Measurements from ENCODE around the gene LRRC51. TPM values are rescaled to one million over a fixed set of nuclear protein-coding genes. Genes with fewer than 3 reads are reported as not detected.
A peak's percentile ranks its signal among the peaks of the same experiment; 100 is the strongest.

Gene LRRC51
- total and polyA plus RNA-seq, 7 donors: 3.2 to 14.8 (median 7.3) TPM

DNA sequence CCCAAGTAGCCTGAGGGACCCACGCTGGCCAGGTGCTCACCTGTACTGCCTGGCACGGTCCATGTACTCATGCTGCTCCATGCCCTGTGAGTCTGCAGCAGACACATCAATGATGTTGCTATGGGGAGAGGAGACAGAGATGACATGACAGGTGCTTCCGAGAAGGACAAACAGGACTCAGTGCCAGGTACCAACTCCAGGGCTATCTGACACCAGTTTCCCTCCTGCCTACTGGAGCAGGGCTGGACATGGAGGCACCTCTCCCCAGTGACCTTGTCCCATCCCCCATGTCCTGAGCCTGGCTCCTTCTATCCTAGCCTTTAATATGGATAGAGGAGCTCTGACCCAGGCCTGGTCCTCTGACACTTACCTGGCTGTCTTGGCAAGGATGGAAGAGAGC is 18.1 kb downstream of the LRRC51 start:
- intact Hi-C loops (cut with DNase I): no loop called here
- 93 to 97% methylated on average over 3 of the region's 3 CpGs for WGBS, 2 donors
- TF ChIP-seq, protein P1, sequence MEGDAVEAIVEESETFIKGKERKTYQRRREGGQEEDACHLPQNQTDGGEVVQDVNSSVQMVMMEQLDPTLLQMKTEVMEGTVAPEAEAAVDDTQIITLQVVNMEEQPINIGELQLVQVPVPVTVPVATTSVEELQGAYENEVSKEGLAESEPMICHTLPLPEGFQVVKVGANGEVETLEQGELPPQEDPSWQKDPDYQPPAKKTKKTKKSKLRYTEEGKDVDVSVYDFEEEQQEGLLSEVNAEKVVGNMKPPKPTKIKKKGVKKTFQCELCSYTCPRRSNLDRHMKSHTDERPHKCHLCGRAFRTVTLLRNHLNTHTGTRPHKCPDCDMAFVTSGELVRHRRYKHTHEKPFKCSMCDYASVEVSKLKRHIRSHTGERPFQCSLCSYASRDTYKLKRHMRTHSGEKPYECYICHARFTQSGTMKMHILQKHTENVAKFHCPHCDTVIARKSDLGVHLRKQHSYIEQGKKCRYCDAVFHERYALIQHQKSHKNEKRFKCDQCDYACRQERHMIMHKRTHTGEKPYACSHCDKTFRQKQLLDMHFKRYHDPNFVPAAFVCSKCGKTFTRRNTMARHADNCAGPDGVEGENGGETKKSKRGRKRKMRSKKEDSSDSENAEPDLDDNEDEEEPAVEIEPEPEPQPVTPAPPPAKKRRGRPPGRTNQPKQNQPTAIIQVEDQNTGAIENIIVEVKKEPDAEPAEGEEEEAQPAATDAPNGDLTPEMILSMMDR (IDR thresholded peaks at IDR 0.05): no peak
- TF ChIP-seq EP300 (IDR thresholded peaks at IDR 0.05): no peak
- TF ChIP-seq POLR2AphosphoS5 (IDR thresholded peaks at IDR 0.05): no peak
- TF ChIP-seq POLR2A (IDR thresholded peaks at IDR 0.05): no peak

GRCh38 chr11:72100009-72100408 is 19.4 kb downstream of the LRRC51 start:
- no peaks in the 10 kb centered on the region for H3K27me3 ChIP-seq
- no peak for DNase-seq
- H3K9me3 ChIP-seq: no peaks in the 10 kb centered on the region
- intact Hi-C loops (cut with DNase I): no loop called here
- H3K36me3 ChIP-seq: peaks cover 17 to 52% (median 25%) of the 10 kb centered on the region in 4 donors
- TF ChIP-seq, protein P1 (IDR thresholded peaks at IDR 0.05): no peak
- no peak for TF ChIP-seq POLR2A (IDR thresholded peaks at IDR 0.05)
- TF ChIP-seq EP300 (IDR thresholded peaks at IDR 0.05): no peak
- no peak for TF ChIP-seq POLR2AphosphoS5 (IDR thresholded peaks at IDR 0.05)
- no peak overlapping the region for H3K27ac ChIP-seq
- WGBS, 2 donors: 81 to 82% methylated on average over 3 of the region's 3 CpGs
- peaks cover 0 to 41% (median 31%) of the 10 kb centered on the region in 4 donors for H3K4me1 ChIP-seq
- H3K4me3 ChIP-seq: no peak overlapping the region

More for the DNA sequence above, 18.1 kb downstream of the LRRC51 start:
- no peak for DNase-seq
- Histone ChIP-seq H3K36me3 (peaks cover 17 to 60% (median 25%) of the 10 kb centered on the region in 4 donors), H3K27me3 (no peaks in the 10 kb centered on the region), H3K4me1 (peaks cover 0 to 36% (median 28%) of the 10 kb centered on the region in 4 donors), H3K4me3 (no peak overlapping the region), H3K9me3 (no peaks in the 10 kb centered on the region), H3K27ac (no peak overlapping the region)

DNA sequence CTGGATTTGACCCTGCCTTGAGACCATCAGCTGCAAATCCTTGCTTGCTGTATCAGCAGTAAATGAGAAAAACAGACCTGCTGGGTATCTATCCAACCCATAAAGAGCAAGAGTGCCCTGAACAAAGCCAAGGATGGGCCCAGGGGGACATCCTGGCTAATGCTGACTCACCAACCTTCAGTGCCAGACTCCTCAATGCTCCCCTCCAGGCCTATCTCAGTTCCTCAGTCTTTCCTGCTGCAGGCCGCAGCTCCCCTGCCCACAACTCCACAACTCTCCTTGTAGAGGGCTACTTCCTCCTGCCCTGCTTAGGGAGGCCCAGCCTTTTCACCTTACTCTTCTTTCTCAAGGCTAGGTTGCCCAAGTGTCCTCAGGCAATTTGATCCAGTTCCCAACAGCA is 19.8 kb downstream of the LRRC51 start:
- TF ChIP-seq POLR2A (IDR thresholded peaks at IDR 0.05): no peak
- no peak for TF ChIP-seq EP300 (IDR thresholded peaks at IDR 0.05)
- TF ChIP-seq, protein P1 (IDR thresholded peaks at IDR 0.05): no peak
- TF ChIP-seq POLR2AphosphoS5 (IDR thresholded peaks at IDR 0.05): no peak
- no peak overlapping the region for H3K27ac ChIP-seq
- H3K4me1 ChIP-seq: peaks cover 0 to 41% (median 31%) of the 10 kb centered on the region in 4 donors
- no peak overlapping the region for H3K4me3 ChIP-seq
- intact Hi-C loops (cut with DNase I): no loop called here
- DNase-seq: no peak
- no peaks in the 10 kb centered on the region for H3K9me3 ChIP-seq
- H3K36me3 ChIP-seq: peaks cover 17 to 48% (median 24%) of the 10 kb centered on the region in 4 donors
- H3K27me3 ChIP-seq: no peaks in the 10 kb centered on the region
- WGBS, 2 donors: 80 to 94% methylated on average over 1 of the region's 1 CpG

DNA sequence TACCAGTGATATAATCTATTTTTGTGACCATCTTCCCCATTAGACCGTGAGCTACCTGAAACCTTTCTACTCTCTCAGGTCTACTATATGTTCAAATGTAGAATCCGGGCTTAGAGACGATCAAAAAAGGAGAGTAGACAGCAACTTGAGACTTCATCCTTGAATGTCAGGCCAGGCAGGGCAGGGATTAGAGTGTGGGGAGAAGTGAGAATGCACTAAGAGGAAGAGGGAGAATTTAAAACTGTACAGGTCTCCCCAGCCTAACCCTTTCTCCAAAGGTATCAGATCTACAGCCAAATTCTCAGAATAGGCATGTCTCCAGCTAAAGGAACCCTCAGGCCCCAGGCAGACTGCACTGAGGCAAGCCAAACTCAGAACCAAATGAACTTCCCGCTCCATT is 21.5 kb downstream of the LRRC51 start:
- peak overlapping the region; percentile 81 to 96 (median 86) for H3K4me3 ChIP-seq
- peaks cover 0 to 41% (median 31%) of the 10 kb centered on the region in 4 donors for H3K4me1 ChIP-seq
- H3K27ac ChIP-seq: peak overlapping the region; percentile 94 to 96 (median 95)
- WGBS, 2 donors: 29 to 49% methylated on average over 4 of the region's 4 CpGs
- no peak for DNase-seq
- TF ChIP-seq, protein P1 (IDR thresholded peaks at IDR 0.05): no peak
- TF ChIP-seq EP300 (IDR thresholded peaks at IDR 0.05): no peak
- no peak for TF ChIP-seq POLR2AphosphoS5 (IDR thresholded peaks at IDR 0.05)
- TF ChIP-seq POLR2A (IDR thresholded peaks at IDR 0.05): no peak
- intact Hi-C loops (cut with DNase I): no loop called here
- H3K9me3 ChIP-seq: no peaks in the 10 kb centered on the region
- H3K36me3 ChIP-seq: peaks cover 17 to 34% (median 20%) of the 10 kb centered on the region in 4 donors
- no peaks in the 10 kb centered on the region for H3K27me3 ChIP-seq

DNA sequence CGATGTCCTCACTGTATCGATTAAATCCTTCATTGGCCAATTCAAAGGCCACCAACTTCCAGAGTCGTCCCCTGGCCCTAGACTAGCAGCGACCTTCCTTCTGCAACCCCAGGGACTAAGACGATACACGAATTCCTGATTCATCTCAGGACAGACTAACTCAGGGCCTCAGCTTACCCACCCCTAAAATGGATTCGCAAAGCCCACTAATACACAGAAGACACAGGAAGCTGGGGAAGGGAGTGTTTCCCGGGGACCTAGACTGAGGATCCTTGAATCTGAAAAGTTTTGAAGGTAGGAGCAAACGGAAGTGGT is 21.9 kb downstream of the LRRC51 start:
- DNase-seq: no peak
- H3K4me1 ChIP-seq: peaks cover 0 to 41% (median 31%) of the 10 kb centered on the region in 4 donors
- H3K36me3 ChIP-seq: peaks cover 14 to 29% (median 15%) of the 10 kb centered on the region in 4 donors
- intact Hi-C loops (cut with DNase I): no loop called here
- H3K27me3 ChIP-seq: no peaks in the 10 kb centered on the region
- no peaks in the 10 kb centered on the region for H3K9me3 ChIP-seq
- 1 to 2% methylated on average over 9 of the region's 9 CpGs for WGBS, 2 donors
- TF ChIP-seq POLR2AphosphoS5 (IDR thresholded peaks at IDR 0.05) (no peak), EP300 (IDR thresholded peaks at IDR 0.05) (no peak), POLR2A (IDR thresholded peaks at IDR 0.05) (no peak)
- TF ChIP-seq, protein P1 (IDR thresholded peaks at IDR 0.05): no peak
- H3K27ac ChIP-seq: peak overlapping the region; percentile 94 to 96 (median 95)
- peak overlapping the region; percentile 81 to 96 (median 86) for H3K4me3 ChIP-seq

All from sigmoid colon (tissue), 7 donors.